Motor neuron (in vitro differentiated cells): Measurements from ENCODE around the gene HNRNPA2B1. TPM values are rescaled to one million over a fixed set of nuclear protein-coding genes. Genes with fewer than 3 reads are reported as not detected.
"Not testable (repeated sequence)": the region's sequence is repeated elsewhere in the genome, so short reads cannot be mapped to it uniquely, and the experiment has no call there.

Experiments used
- ATAC-seq, 8 experiments: fragments of 200-7000 bp; cut with Tn5 transposase; replicated peaks in 6 of 8; 2 replicates each; pipeline ENCODE4 v1.8.0; 2021; ENCODE audit warnings: mild to moderate bottlenecking in 8 of 8, moderate library complexity in 8 of 8
- H3K27ac ChIP-seq, 2 donors: fragments of 250-450 bp; sonication (Bioruptor Pico); 2 replicates each; pipeline ENCODE4 v1.9.0; 2021; ENCODE audit warnings: antibody characterized with exemption in 2 of 2, mild to moderate bottlenecking in 2 of 2, moderate library complexity in 1 of 2
- H3K4me1 ChIP-seq, 2 donors: fragments of 250-450 bp; sonication (Bioruptor Pico); replicated peaks in 1 of 2; 2 replicates each; pipeline ENCODE4 v1.6.1; 2021; ENCODE audit warnings: antibody characterized with exemption in 2 of 2, mild to moderate bottlenecking in 2 of 2, moderate library complexity in 1 of 2
- H3K4me3 ChIP-seq, 5 donors: fragments of 250-450 bp; sonication (Bioruptor Pico); 2 replicates each; pipeline ENCODE4 v1.9.0; 2021; ENCODE audit warnings: antibody characterized with exemption in 5 of 5, mild to moderate bottlenecking in 5 of 5, moderate library complexity in 4 of 5
- WGBS, 10 experiments: fragments of 450-650 bp; shearing (Covaris generic); methylation state at CpG; one replicate each; pipeline ENCODE4 v1.0.0; 2022; 5-methylcytosine and 5-hydroxymethylcytosine counted together
- in situ Hi-C, 9 experiments: fragments of 400-800 bp; cut with MboI; loops; one replicate each; pipeline ENCODE4 v1.15.0; 2021; ENCODE audit warnings: low sequenced_read_pairs in 9 of 9, low pct_unique_long_range_greater_than_20kb in 2 of 9; ENCODE audit not compliant: unreplicated experiment in 9 of 9
- total RNA-seq, 8 experiments: library from RNA; unstranded; fragments of 300-600 nt; gene quantifications; 2 replicates each; pipeline versions ENCODE4 v1.2.3 to v1.2.4, GENCODE V29; 2022

HNRNPA2B1 gene
- total RNA-seq, 8 experiments from 2014 or later = 173 to 834 (median 276) TPM

GRCh38 chr7:26187380-26188205, 13.0 kb downstream of the HNRNPA2B1 start:
- Histone ChIP-seq H3K27ac (no peak overlapping the region), H3K4me1 (no peaks in the 10 kb centered on the region), H3K4me3 (no peak overlapping the region)
- ATAC-seq = peak; percentile 3 to 30 (median 16)
- in situ Hi-C loops = loop anchor here in 3 of 9 experiments (25.0 kb wide), 3 partner anchors 100 to 300 kb away; no protein-coding TSS in a partner anchor
- WGBS, 10 experiments = 63 to 100% (median 85%) methylated on average over 2 to 10 of the region's 11 CpGs

- WGBS, 10 experiments = 76 to 100% (median 92%) methylated on average over 3 to 5 of the region's 5 CpGs
- H3K27ac ChIP-seq = no peak overlapping the region
Observed at GRCh38 chr7:26186364-26187311, 13.9 kb downstream of the HNRNPA2B1 start.

GRCh38 chr7:26185844-26186180, 14.7 kb downstream of the HNRNPA2B1 start:
- Histone ChIP-seq H3K27ac (no peak overlapping the region), H3K4me1 (no peaks in the 10 kb centered on the region), H3K4me3 (no peak overlapping the region)
- ATAC-seq = no peak
- 80 to 100% (median 100%) methylated on average over 1 of the region's 1 CpG; no CpG with 5 or more reads in 4 of the 10 experiments for WGBS, 10 experiments
- in situ Hi-C loops = loop anchor here in 3 of 9 experiments (25.0 kb wide), 3 partner anchors 99 to 299 kb away; no protein-coding TSS in a partner anchor

More at GRCh38 chr7:26186364-26187311, 13.9 kb downstream of the HNRNPA2B1 start:
- Histone ChIP-seq H3K4me1 (no peaks in the 10 kb centered on the region), H3K4me3 (no peak overlapping the region)
- ATAC-seq = peak in 1 of 8 experiments; percentile 1
- in situ Hi-C loops = loop anchor here in 3 of 9 experiments (25.0 kb wide), 3 partner anchors 99 to 299 kb away; no protein-coding TSS in a partner anchor

GRCh38 chr7:26185131-26185843, 15.3 kb downstream of the HNRNPA2B1 start:
- Histone ChIP-seq H3K4me1 (no peaks in the 10 kb centered on the region), H3K4me3 (no peak overlapping the region), H3K27ac (no peak overlapping the region)
- WGBS, 10 experiments = 75 to 100% (median 93%) methylated on average over 1 to 10 of the region's 10 CpGs; no CpG with 5 or more reads in 1 of the 10 experiments
- ATAC-seq = peak in 1 of 8 experiments; percentile 1
- in situ Hi-C loops = loop anchor here in 3 of 9 experiments (25.0 kb wide), 3 partner anchors 98 to 298 kb away; no protein-coding TSS in a partner anchor

- H3K27ac ChIP-seq, H3K4me3 ChIP-seq, H3K4me1 ChIP-seq: not testable (repeated sequence)
- 18 to 100% (median 69%) methylated on average over 1 to 4 of the region's 4 CpGs for WGBS, 10 experiments
- in situ Hi-C loops = loop anchor here in 3 of 9 experiments (5.0 to 25.0 kb wide), 4 partner anchors 92 to 297 kb away; no protein-coding TSS in a partner anchor
- peak in 2 of 8 experiments; percentile 12 to 18 for ATAC-seq
Observed at GRCh38 chr7:26184281-26185101, 16.1 kb downstream of the HNRNPA2B1 start.

- 50 to 100% (median 79%) methylated on average over 1 to 4 of the region's 4 CpGs for WGBS, 10 experiments
- ATAC-seq = peak in 1 of 8 experiments; percentile 4
- in situ Hi-C loops = loop anchor here in 3 of 9 experiments (5.0 to 25.0 kb wide), 4 partner anchors 91 to 296 kb away; no protein-coding TSS in a partner anchor
- Histone ChIP-seq H3K4me3 (no peak overlapping the region), H3K4me1 (no peaks in the 10 kb centered on the region), H3K27ac (no peak overlapping the region)
Observed at GRCh38 chr7:26183545-26184280, 16.8 kb downstream of the HNRNPA2B1 start.

- in situ Hi-C loops = loop anchor here in 3 of 9 experiments (5.0 to 25.0 kb wide), 4 partner anchors 90 to 295 kb away; no protein-coding TSS in a partner anchor
- WGBS, 10 experiments = 71 to 100% (median 92%) methylated on average over 1 to 7 of the region's 8 CpGs; no CpG with 5 or more reads in 1 of the 10 experiments
Observed at GRCh38 chr7:26182706-26183105, 17.8 kb downstream of the HNRNPA2B1 start.

GRCh38 chr7:26182283-26182682, 18.3 kb downstream of the HNRNPA2B1 start:
- H3K4me1 ChIP-seq = no peaks in the 10 kb centered on the region
- no peak overlapping the region for H3K27ac ChIP-seq
- H3K4me3 ChIP-seq = no peak overlapping the region
- WGBS, 10 experiments = 0 to 100% (median 82%) methylated on average over 1 to 6 of the region's 6 CpGs; no CpG with 5 or more reads in 1 of the 10 experiments
- in situ Hi-C loops = loop anchor here in 3 of 9 experiments (5.0 to 25.0 kb wide), 4 partner anchors 90 to 295 kb away; no protein-coding TSS in a partner anchor
- ATAC-seq = peak in 1 of 8 experiments; percentile 2

More at GRCh38 chr7:26182706-26183105, 17.8 kb downstream of the HNRNPA2B1 start:
- peak in 2 of 8 experiments; percentile 2 to 7 for ATAC-seq
- Histone ChIP-seq H3K4me1 (no peaks in the 10 kb centered on the region), H3K4me3 (no peak overlapping the region), H3K27ac (no peak overlapping the region)

- H3K27ac ChIP-seq = no peak overlapping the region
- no peak overlapping the region for H3K4me3 ChIP-seq
- ATAC-seq = no peak
- 56 to 100% (median 91%) methylated on average over 2 to 3 of the region's 3 CpGs; no CpG with 5 or more reads in 1 of the 10 experiments for WGBS, 10 experiments
- in situ Hi-C loops = loop anchor here in 3 of 9 experiments (5.0 to 25.0 kb wide), 4 partner anchors 89 to 294 kb away; no protein-coding TSS in a partner anchor
- H3K4me1 ChIP-seq = no peaks in the 10 kb centered on the region
Observed at GRCh38 chr7:26181474-26182227, 18.9 kb downstream of the HNRNPA2B1 start.

GRCh38 chr7:26180792-26181198, 19.8 kb downstream of the HNRNPA2B1 start:
- Histone ChIP-seq H3K4me1 (no peaks in the 10 kb centered on the region), H3K4me3 (no peak overlapping the region), H3K27ac (no peak overlapping the region)
- WGBS, 10 experiments = 46 to 90% (median 78%) methylated on average over 3 to 5 of the region's 5 CpGs; no CpG with 5 or more reads in 3 of the 10 experiments
- in situ Hi-C loops = loop anchor here in 3 of 9 experiments (5.0 to 25.0 kb wide), 4 partner anchors 88 to 293 kb away; no protein-coding TSS in a partner anchor
- ATAC-seq = no peak
